Measurements from ENCODE around the gene TTLL1.

DNA sequence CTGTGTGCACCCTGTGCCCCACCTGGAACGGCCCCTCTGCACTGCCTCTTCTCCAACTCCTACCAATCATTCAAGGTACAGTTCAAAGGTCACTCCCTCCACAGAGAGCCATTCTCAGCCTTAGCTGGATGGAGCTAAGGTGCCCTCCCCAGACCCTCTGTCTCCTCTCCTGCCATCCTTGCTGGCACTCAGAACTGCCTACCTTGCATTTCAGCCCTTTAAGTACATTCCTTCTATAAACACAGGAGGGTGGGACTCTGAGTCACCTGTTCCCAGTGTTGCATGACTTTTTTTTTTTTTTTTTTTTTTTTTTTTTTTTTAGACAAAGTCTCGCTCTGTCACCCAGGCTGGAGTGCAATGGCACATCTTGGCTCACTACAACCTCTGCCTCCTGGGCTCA, 8.6 kb downstream of the TTLL1 start:
- TF ChIP-seq JUNB (CRISPR knock-in tag; conservative IDR thresholded peaks at IDR 0.05) (no peak), CREM (IDR thresholded peaks at IDR 0.05; ENCODE audit: low read depth) (no peak)
- TF ChIP-seq, protein P1, sequence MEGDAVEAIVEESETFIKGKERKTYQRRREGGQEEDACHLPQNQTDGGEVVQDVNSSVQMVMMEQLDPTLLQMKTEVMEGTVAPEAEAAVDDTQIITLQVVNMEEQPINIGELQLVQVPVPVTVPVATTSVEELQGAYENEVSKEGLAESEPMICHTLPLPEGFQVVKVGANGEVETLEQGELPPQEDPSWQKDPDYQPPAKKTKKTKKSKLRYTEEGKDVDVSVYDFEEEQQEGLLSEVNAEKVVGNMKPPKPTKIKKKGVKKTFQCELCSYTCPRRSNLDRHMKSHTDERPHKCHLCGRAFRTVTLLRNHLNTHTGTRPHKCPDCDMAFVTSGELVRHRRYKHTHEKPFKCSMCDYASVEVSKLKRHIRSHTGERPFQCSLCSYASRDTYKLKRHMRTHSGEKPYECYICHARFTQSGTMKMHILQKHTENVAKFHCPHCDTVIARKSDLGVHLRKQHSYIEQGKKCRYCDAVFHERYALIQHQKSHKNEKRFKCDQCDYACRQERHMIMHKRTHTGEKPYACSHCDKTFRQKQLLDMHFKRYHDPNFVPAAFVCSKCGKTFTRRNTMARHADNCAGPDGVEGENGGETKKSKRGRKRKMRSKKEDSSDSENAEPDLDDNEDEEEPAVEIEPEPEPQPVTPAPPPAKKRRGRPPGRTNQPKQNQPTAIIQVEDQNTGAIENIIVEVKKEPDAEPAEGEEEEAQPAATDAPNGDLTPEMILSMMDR (IDR thresholded peaks at IDR 0.05 in 2 of 3, conservative IDR thresholded peaks at IDR 0.05 in 1 of 3; ENCODE audit: insufficient read depth in 2 of 3, low read depth in 1 of 3, low read length in 3 of 3) = no peak

All from K562 (cell line).